Esophagus squamous epithelium (tissue), 4 donors: ENCODE data around the gene FTSJ3.
"Not testable (repeated sequence)": the region's sequence is repeated elsewhere in the genome, so short reads cannot be mapped to it uniquely, and the experiment has no call there.

ENCODE experiments used
- CTCF ChIP-seq, 6 experiments: fragments of 450-650 bp in 4 of 6; fragments of 200-600 bp in 2 of 6; sonication (generic) in 2 of 6; IDR thresholded peaks; one replicate each; pipeline ENCODE4 v1.5.1; 2016 to 2019; ENCODE audit warnings: antibody characterized with exemption in 6 of 6, mild to moderate bottlenecking in 4 of 6, moderate library complexity in 4 of 6
- POLR2A ChIP-seq, 4 donors: fragments of 450-650 bp; IDR thresholded peaks; one replicate each; pipeline ENCODE4 v1.6.1; 2017; ENCODE audit warnings: antibody characterized with exemption in 4 of 4, mild to moderate bottlenecking in 4 of 4, moderate library complexity in 3 of 4

- not testable (repeated sequence) for TF ChIP-seq CTCF, POLR2A (IDR thresholded peaks at IDR 0.05)
Measured at GRCh38 chr17:63873577-63873976, 46.1 kb upstream of the FTSJ3 start, which contains the start of gene CSH2.
